ENCODE results near the gene SLC4A5.

The SLC4A5 gene

DNA sequence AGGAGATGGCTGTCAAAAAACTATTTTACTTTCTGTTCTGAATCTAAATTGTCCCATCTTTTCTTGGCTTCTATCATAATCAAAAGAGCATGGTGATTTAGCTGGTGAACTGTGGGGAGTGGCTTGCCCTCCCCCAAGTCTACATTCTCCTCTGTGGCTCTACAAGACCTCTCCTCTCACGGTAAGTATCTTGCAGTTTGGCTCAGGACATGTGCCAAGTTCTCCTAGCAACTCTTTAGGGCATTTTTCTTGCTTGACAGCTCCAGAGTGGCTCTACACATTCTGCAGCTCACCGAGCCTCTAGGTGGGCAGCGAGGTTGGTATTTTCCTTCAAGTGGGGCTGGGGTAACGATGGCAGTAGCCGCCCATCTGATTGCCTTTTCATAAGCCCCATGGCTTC is 29.1 kb downstream of the SLC4A5 start:
- Histone ChIP-seq H3K27ac (ENCODE audit: low read length) (no peak overlapping the region), H3K4me3 (ENCODE audit: low read length in 2 of 2) (no peak overlapping the region), H3K36me3 (ENCODE audit: control insufficient read depth in 2 of 2, insufficient read depth in 2 of 2, low read length in 2 of 2) (peaks cover 0 to 3% of the 10 kb centered on the region in 2 donors), H3K4me1 (ENCODE audit: control insufficient read depth, insufficient read depth, low read length) (no peaks in the 10 kb centered on the region), H3K9me3 (ENCODE audit: control insufficient read depth in 2 of 2, low read length in 2 of 2) (no peaks in the 10 kb centered on the region), H3K9ac (ENCODE audit: low read length in 2 of 2) (no peak overlapping the region), H3K27me3 (ENCODE audit: control insufficient read depth in 1 of 2, insufficient read depth in 2 of 2, low read length in 2 of 2) (no peaks in the 10 kb centered on the region)

DNA sequence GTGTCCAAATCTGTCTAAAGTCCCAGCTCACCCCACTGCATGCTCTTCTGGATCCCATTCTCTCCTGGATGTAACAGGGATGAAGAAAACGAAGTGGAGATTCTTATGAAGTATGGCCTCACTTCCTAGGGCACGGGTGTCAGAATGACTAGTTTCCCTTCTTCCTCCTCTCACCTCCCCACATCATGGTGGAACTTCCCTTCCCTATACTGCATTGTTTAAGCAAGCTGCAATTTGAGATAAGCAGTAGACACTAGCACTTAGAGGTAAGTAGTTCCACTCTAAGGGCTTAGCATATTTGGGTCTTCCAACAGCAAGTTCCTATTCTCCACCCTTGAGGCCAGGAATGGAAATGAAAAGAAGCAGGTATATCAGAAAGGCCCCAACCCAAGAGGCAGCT is 29.7 kb downstream of the SLC4A5 start:
- no peak overlapping the region for H3K4me3 ChIP-seq (ENCODE audit: low read length in 2 of 2)
- H3K36me3 ChIP-seq (ENCODE audit: control insufficient read depth in 2 of 2, insufficient read depth in 2 of 2, low read length in 2 of 2) = peaks cover 0 to 3% of the 10 kb centered on the region in 2 donors
- H3K4me1 ChIP-seq (ENCODE audit: control insufficient read depth, insufficient read depth, low read length) = no peaks in the 10 kb centered on the region
- H3K9me3 ChIP-seq (ENCODE audit: control insufficient read depth in 2 of 2, low read length in 2 of 2) = no peaks in the 10 kb centered on the region
- H3K9ac ChIP-seq (ENCODE audit: low read length in 2 of 2) = no peak overlapping the region
- H3K27me3 ChIP-seq (ENCODE audit: control insufficient read depth in 1 of 2, insufficient read depth in 2 of 2, low read length in 2 of 2) = no peaks in the 10 kb centered on the region
- H3K27ac ChIP-seq (ENCODE audit: low read length) = no peak overlapping the region

DNA sequence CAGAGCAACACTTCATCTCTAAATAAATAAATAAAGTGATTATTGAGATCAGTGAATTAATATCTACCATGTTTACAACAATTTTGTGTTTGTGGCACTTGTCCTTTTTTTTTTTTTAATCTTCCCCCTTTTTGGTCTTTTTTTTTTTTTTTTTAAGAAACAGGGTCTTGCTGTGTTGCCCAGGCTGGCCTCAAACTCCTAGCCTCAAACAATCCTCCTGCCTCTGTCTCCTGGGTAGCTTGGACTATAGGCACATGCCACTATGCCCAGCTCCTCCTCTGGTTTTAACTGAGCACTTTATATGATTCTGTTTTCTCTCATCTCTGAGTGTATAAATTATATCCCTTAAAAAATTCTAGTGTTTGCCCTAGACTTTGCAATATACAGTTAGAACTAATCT is 30.3 kb downstream of the SLC4A5 start:
- Histone ChIP-seq H3K9ac (ENCODE audit: low read length in 2 of 2) (no peak overlapping the region), H3K27me3 (ENCODE audit: control insufficient read depth in 1 of 2, insufficient read depth in 2 of 2, low read length in 2 of 2) (no peaks in the 10 kb centered on the region)

DNA sequence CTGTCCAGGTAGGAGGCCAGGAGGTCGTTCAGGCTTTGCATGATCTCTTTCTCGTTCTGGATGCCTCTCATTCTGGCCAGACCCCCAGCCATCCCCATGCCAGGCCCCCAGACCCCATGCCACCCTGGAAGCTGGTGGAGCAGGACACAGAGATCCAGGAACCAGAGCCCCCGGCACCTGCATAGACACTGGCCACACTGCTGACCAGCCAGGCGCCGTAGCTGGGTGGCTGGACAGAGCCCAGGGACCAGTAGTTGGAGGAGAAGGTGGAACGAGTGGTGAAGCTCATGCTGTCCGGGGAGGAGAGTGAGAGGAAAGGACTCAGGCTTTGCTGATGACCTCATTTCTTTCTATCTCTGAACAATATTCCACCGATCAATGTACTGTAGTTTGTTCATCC is 35.5 kb downstream of the SLC4A5 start:
- Histone ChIP-seq H3K9me3 (ENCODE audit: control insufficient read depth in 2 of 2, low read length in 2 of 2) (no peaks in the 10 kb centered on the region), H3K36me3 (ENCODE audit: control insufficient read depth in 2 of 2, insufficient read depth in 2 of 2, low read length in 2 of 2) (peaks cover 2 to 3% of the 10 kb centered on the region in 2 donors), H3K4me1 (ENCODE audit: control insufficient read depth, insufficient read depth, low read length) (no peaks in the 10 kb centered on the region), H3K27me3 (ENCODE audit: control insufficient read depth in 1 of 2, insufficient read depth in 2 of 2, low read length in 2 of 2) (no peaks in the 10 kb centered on the region), H3K4me3 (ENCODE audit: low read length in 2 of 2) (no peak overlapping the region), H3K27ac (ENCODE audit: low read length) (no peak overlapping the region), H3K9ac (ENCODE audit: low read length in 2 of 2) (no peak overlapping the region)

More for the DNA sequence above, 30.3 kb downstream of the SLC4A5 start:
- Histone ChIP-seq H3K4me3 (ENCODE audit: low read length in 2 of 2) (no peak overlapping the region), H3K36me3 (ENCODE audit: control insufficient read depth in 2 of 2, insufficient read depth in 2 of 2, low read length in 2 of 2) (peaks cover 0 to 3% of the 10 kb centered on the region in 2 donors), H3K4me1 (ENCODE audit: control insufficient read depth, insufficient read depth, low read length) (no peaks in the 10 kb centered on the region), H3K27ac (ENCODE audit: low read length) (no peak overlapping the region), H3K9me3 (ENCODE audit: control insufficient read depth in 2 of 2, low read length in 2 of 2) (no peaks in the 10 kb centered on the region)

DNA sequence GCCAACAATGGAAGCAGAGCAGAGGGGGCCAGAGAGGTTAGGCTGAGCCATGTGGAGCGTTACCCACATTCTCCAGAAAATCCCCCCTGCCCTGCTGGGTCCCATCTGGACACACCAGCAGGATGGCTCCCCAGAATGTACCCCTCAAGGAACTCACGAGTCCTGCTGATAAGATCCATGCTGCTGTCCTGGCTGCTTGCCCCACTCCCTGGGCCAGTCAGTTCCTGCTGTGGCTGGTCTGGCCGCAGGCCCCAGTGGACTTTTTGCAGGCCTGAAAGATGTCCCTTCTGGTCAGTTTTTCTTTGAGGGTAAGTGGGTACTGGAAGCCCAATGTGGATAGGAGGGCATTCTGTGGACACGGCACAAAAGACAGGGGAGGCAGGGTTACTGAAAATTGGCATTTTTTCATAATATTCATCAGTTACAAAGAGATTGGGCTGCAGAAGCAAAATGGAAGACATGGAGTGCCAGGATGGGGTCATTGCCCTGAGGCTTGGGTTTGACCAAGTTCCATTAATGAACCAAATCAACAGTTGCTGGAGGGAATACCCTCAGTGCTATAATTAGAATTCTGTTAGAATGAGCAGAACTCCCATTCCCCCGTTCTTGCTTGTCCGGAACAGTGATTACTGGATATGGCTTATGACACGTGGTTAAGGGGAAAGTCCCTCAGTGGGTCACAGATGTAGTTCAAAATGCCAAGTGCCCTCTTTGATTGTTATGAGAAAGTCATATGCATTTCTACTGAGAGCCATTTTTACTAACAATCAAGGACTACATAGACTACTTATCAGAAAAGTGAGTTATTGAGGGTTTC is 38.7 kb downstream of the SLC4A5 start:
- H3K27me3 ChIP-seq (ENCODE audit: control insufficient read depth in 1 of 2, insufficient read depth in 2 of 2, low read length in 2 of 2) = no peaks in the 10 kb centered on the region
- no peaks in the 10 kb centered on the region for H3K4me1 ChIP-seq (ENCODE audit: control insufficient read depth, insufficient read depth, low read length)
- H3K9ac ChIP-seq (ENCODE audit: low read length in 2 of 2) = no peak overlapping the region
- no peaks in the 10 kb centered on the region for H3K9me3 ChIP-seq (ENCODE audit: control insufficient read depth in 2 of 2, low read length in 2 of 2)
- no peak overlapping the region for H3K27ac ChIP-seq (ENCODE audit: low read length)
- H3K4me3 ChIP-seq (ENCODE audit: low read length in 2 of 2) = no peak overlapping the region
- peaks cover 0 to 2% of the 10 kb centered on the region in 2 donors for H3K36me3 ChIP-seq (ENCODE audit: control insufficient read depth in 2 of 2, insufficient read depth in 2 of 2, low read length in 2 of 2)

DNA sequence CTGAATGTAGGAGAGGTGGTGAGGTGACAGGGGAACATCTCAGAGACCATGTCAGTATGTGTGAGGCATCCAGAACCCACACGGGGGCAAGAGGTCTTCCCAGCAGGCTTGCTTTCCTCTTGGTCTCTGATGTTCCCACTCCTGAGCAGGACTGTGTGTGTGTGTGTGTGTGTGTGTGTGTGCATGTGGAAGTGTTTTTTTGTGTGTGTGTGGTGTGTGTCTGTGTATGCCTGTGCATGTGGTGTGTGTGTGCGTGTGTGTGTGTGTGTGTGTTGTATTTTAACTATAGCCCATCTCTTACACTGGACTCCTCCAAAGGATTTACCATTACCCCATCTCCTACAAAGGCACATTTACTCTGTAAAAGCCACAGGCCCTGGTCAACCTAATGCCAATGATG is 40.4 kb downstream of the SLC4A5 start:
- no peaks in the 10 kb centered on the region for H3K27me3 ChIP-seq (ENCODE audit: control insufficient read depth in 1 of 2, insufficient read depth in 2 of 2, low read length in 2 of 2)
- no peak overlapping the region for H3K27ac ChIP-seq (ENCODE audit: low read length)
- H3K4me3 ChIP-seq (ENCODE audit: low read length in 2 of 2) = no peak overlapping the region
- no peaks in the 10 kb centered on the region for H3K4me1 ChIP-seq (ENCODE audit: control insufficient read depth, insufficient read depth, low read length)
- no peaks in the 10 kb centered on the region for H3K9me3 ChIP-seq (ENCODE audit: control insufficient read depth in 2 of 2, low read length in 2 of 2)
- H3K36me3 ChIP-seq (ENCODE audit: control insufficient read depth in 2 of 2, insufficient read depth in 2 of 2, low read length in 2 of 2) = peaks cover 0 to 2% of the 10 kb centered on the region in 2 donors
- H3K9ac ChIP-seq (ENCODE audit: low read length in 2 of 2) = no peak overlapping the region

DNA sequence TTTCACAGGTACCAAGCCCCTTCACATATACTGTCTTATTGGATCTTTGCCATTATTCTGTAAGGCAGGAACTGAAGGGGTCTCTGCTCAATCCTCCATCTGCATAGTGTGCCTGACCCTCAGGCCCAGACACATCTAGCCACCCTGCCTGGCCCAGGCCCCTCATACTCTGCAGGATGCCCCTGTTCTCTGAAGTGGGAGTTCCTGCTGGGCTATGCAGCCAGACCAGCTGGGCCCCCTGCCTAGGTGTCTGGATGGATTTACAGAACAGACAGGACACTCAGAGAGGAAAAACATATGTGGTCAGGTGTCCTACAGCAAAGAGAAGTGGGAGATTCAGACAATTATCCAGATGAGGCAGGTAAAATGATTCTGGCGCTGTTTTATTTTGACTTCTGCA is 42.0 kb downstream of the SLC4A5 start:
- H3K27me3 ChIP-seq (ENCODE audit: control insufficient read depth in 1 of 2, insufficient read depth in 2 of 2, low read length in 2 of 2) = no peaks in the 10 kb centered on the region
- peaks cover 0 to 2% of the 10 kb centered on the region in 2 donors for H3K36me3 ChIP-seq (ENCODE audit: control insufficient read depth in 2 of 2, insufficient read depth in 2 of 2, low read length in 2 of 2)
- no peaks in the 10 kb centered on the region for H3K4me1 ChIP-seq (ENCODE audit: control insufficient read depth, insufficient read depth, low read length)
- H3K9me3 ChIP-seq (ENCODE audit: control insufficient read depth in 2 of 2, low read length in 2 of 2) = no peaks in the 10 kb centered on the region
- H3K9ac ChIP-seq (ENCODE audit: low read length in 2 of 2) = no peak overlapping the region
- H3K4me3 ChIP-seq (ENCODE audit: low read length in 2 of 2) = no peak overlapping the region
- no peak overlapping the region for H3K27ac ChIP-seq (ENCODE audit: low read length)

DNA sequence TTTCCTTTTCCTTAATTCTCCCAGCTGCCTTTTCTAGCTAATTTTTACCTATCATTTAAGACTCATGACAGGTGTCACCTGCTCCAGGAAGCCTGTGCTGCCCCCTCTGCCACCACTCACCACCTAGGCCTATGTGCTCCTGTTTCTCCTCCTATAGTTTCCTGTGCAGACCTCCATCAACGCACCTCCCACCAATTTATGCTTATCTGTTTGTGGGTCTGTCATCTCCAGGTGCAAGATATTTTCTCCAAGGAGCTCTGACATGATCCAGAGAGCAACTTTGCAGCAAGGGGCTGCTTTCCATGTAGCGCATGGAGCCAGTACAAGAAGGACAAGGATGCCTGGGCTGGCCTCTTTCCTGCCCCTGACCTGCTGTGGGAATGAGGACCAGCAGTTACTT is 42.7 kb downstream of the SLC4A5 start:
- H3K9ac ChIP-seq (ENCODE audit: low read length in 2 of 2) = no peak overlapping the region
- H3K9me3 ChIP-seq (ENCODE audit: control insufficient read depth in 2 of 2, low read length in 2 of 2) = no peaks in the 10 kb centered on the region
- peaks cover 0 to 2% of the 10 kb centered on the region in 2 donors for H3K36me3 ChIP-seq (ENCODE audit: control insufficient read depth in 2 of 2, insufficient read depth in 2 of 2, low read length in 2 of 2)
- no peak overlapping the region for H3K4me3 ChIP-seq (ENCODE audit: low read length in 2 of 2)
- H3K27ac ChIP-seq (ENCODE audit: low read length) = no peak overlapping the region
- H3K4me1 ChIP-seq (ENCODE audit: control insufficient read depth, insufficient read depth, low read length) = no peaks in the 10 kb centered on the region
- H3K27me3 ChIP-seq (ENCODE audit: control insufficient read depth in 1 of 2, insufficient read depth in 2 of 2, low read length in 2 of 2) = no peaks in the 10 kb centered on the region

DNA sequence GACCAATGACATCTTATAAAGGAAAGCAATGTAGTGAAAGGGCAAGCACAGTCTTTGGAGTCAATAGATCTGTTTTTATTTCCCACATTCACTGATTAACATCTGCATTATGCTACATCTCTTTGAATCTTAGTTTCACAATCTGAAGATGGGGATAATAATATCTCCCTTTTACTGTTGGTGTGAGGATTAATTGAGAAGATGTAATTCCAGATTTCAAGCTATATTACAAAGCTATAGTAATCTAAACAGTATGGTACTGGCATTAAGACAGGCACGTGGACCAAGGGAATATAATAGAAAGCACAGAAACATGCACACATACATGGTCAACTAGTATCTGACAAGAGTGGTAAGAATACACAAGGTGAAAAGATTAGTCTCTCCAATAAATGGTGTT is 45.3 kb downstream of the SLC4A5 start:
- Histone ChIP-seq H3K4me1 (ENCODE audit: control insufficient read depth, insufficient read depth, low read length) (no peaks in the 10 kb centered on the region), H3K27me3 (ENCODE audit: control insufficient read depth in 1 of 2, insufficient read depth in 2 of 2, low read length in 2 of 2) (no peaks in the 10 kb centered on the region), H3K4me3 (ENCODE audit: low read length in 2 of 2) (no peak overlapping the region), H3K36me3 (ENCODE audit: control insufficient read depth in 2 of 2, insufficient read depth in 2 of 2, low read length in 2 of 2) (peaks cover 0 to under 1% of the 10 kb centered on the region in 2 donors), H3K9ac (ENCODE audit: low read length in 2 of 2) (no peak overlapping the region), H3K27ac (ENCODE audit: low read length) (no peak overlapping the region), H3K9me3 (ENCODE audit: control insufficient read depth in 2 of 2, low read length in 2 of 2) (no peaks in the 10 kb centered on the region)

DNA sequence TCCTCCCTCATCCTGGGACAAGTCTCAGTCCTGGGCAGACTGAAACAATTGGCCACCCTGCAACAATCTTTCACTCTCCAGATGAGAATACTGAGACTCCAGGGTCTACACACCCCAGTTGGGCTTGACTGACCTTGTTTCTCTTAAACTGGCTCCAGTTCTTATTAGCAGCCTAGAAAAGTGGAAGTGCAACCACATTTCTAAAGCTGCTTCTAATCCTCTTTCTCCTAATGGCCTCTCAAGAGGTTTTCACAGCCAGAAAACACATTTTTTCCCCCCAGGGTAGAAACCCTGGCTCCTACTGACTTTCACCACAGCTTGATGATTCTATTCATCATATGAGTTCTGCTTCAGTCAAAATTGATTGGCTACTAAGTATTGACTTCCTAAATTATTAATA is 45.8 kb downstream of the SLC4A5 start:
- Histone ChIP-seq H3K27me3 (ENCODE audit: control insufficient read depth in 1 of 2, insufficient read depth in 2 of 2, low read length in 2 of 2) (no peaks in the 10 kb centered on the region), H3K4me1 (ENCODE audit: control insufficient read depth, insufficient read depth, low read length) (no peaks in the 10 kb centered on the region), H3K4me3 (ENCODE audit: low read length in 2 of 2) (no peak overlapping the region), H3K9me3 (ENCODE audit: control insufficient read depth in 2 of 2, low read length in 2 of 2) (no peaks in the 10 kb centered on the region), H3K36me3 (ENCODE audit: control insufficient read depth in 2 of 2, insufficient read depth in 2 of 2, low read length in 2 of 2) (no peaks in the 10 kb centered on the region), H3K27ac (ENCODE audit: low read length) (no peak overlapping the region), H3K9ac (ENCODE audit: low read length in 2 of 2) (no peak overlapping the region)

DNA sequence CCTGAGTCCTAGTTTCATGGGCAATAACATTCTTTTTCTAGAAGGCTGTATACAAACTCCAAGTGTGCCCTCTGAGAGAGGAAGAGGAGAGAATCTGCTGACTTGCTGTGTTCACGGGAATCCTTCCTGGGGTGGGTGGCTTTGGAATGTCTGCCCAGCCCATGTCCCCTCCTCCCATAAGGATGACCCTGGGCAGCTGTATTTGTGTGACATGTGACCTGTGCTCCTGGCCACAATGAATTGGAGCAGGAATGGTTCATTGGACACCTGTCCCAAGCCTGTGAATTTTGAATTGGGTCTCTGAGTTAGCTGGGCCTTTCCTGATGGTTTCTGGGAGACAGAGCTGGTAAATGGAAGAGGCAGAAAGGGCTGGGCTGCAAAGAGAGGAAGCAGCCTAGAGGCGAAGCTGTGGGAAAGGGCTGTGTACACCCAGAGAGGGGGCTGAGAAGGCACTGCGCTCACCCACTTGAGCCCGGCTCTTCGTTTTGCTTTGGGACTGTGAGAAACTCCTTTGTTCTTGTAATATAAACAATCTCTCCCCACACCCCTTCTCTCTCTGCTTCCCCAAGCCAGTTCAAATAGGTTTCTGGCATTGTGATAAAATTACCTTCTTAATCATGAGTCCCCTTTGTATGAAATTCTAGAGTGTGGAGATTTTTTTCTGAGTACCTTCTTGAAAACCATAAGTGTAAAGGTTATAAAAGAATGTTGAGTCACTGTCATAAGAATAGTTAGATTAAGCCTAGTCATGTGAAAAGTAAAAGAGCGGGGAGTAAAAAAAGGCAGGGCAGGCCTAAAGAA is 49.8 kb downstream of the SLC4A5 start:
- Histone ChIP-seq H3K9me3 (ENCODE audit: control insufficient read depth in 2 of 2, low read length in 2 of 2) (no peaks in the 10 kb centered on the region), H3K27ac (ENCODE audit: low read length) (no peak overlapping the region), H3K4me3 (ENCODE audit: low read length in 2 of 2) (no peak overlapping the region), H3K36me3 (ENCODE audit: control insufficient read depth in 2 of 2, insufficient read depth in 2 of 2, low read length in 2 of 2) (no peaks in the 10 kb centered on the region), H3K27me3 (ENCODE audit: control insufficient read depth in 1 of 2, insufficient read depth in 2 of 2, low read length in 2 of 2) (no peaks in the 10 kb centered on the region), H3K4me1 (ENCODE audit: control insufficient read depth, insufficient read depth, low read length) (no peaks in the 10 kb centered on the region), H3K9ac (ENCODE audit: low read length in 2 of 2) (no peak overlapping the region)
